A549 (cell line): ENCODE results near the gene PRTN3. TPM values are rescaled to one million over a fixed set of nuclear protein-coding genes. Genes with fewer than 3 reads are reported as not detected.

ENCODE experiments used
- ATAC-seq, 2 experiments: fragments of 200-7000 bp in 1 of 2; fragments of >200 bp in 1 of 2; cut with Nextera tagmentation in 1 of 2; cut with Tn5 transposase in 1 of 2; 3 replicates each; pipeline versions ENCODE4 v1.8.0 to v1.9.1; 2018 to 2020; ENCODE audit warnings: mild to moderate bottlenecking in 1 of 2, moderate library complexity in 1 of 2
- CTCF ChIA-PET: fragments of 300-600 bp; sonication (Branson Sonifier 250); formaldehyde crosslinking; extraction: SDS; loops from one replicate; lab custom pipeline; 2021; ENCODE audit warnings: antibody characterized with exemption, inconsistent platforms; lab: Yijun Ruan, JAX
- POLR2A ChIA-PET: fragments of 350-600 bp; formaldehyde crosslinking; extraction: SDS; loops from one replicate; lab custom pipeline; 2021; ENCODE audit warnings: antibody characterized with exemption, inconsistent platforms; lab: Yijun Ruan, JAX
- DNase-seq, 2 experiments: peaks; one replicate each; pipeline versions ENCODE4 v3.0.0 to v3.0.0-alpha.2; 2011 to 2016; ENCODE audit warnings: low read depth in 1 of 2, low spot score in 1 of 2
- FAIRE-seq: peaks from 2 replicates; lab custom pipeline; 2011; peaks lifted over from hg19 to GRCh38; lab: Jason Lieb, UNC
- H3K27ac ChIP-seq, 2 experiments: fragments of >200 bp; sonication (Bioruptor Twin); formaldehyde crosslinking; 3 replicates each; pipeline ENCODE4 v1.5.1; 2016 to 2017
- H3K4me1 ChIP-seq: fragments of >200 bp; sonication (Bioruptor Twin); formaldehyde crosslinking; 3 replicates; pipeline ENCODE4 v1.6.1; 2016
- H3K4me2 ChIP-seq: fragments of >200 bp; sonication (Bioruptor Twin); formaldehyde crosslinking; 3 replicates; pipeline ENCODE4 v1.6.1; 2016
- H3K4me3 ChIP-seq: fragments of >200 bp; sonication (Bioruptor Twin); formaldehyde crosslinking; 3 replicates; pipeline ENCODE4 v1.5.1; 2016
- H3K9me3 ChIP-seq: fragments of >200 bp; sonication (Bioruptor Twin); formaldehyde crosslinking; 3 replicates; pipeline ENCODE4 v1.6.1; 2016
- BHLHE40 ChIP-seq: IDR thresholded peaks from 2 replicates; pipeline ENCODE4 v1.6.1; 2012; ENCODE audit warnings: low read depth, low read length, inconsistent platforms
- EHF ChIP-seq: fragments of 250-450 bp; sonication (Bioruptor Pico); IDR thresholded peaks from 2 replicates; pipeline ENCODE4 v1.5.0; 2020; ENCODE audit warnings: mild to moderate bottlenecking
- ESRRA ChIP-seq: fragments of 150-350 bp; IDR thresholded peaks from 2 replicates; pipeline ENCODE4 v1.6.1; 2014; ENCODE audit warnings: mild to moderate bottlenecking, low read length, borderline replicate concordance
- FOSB ChIP-seq: fragments of 250-450 bp; sonication (Bioruptor Pico); IDR thresholded peaks from 2 replicates; pipeline ENCODE4 v1.5.0; 2020; ENCODE audit warnings: mild to moderate bottlenecking, moderate library complexity
- HOXB5 ChIP-seq: fragments of 250-450 bp; sonication (Bioruptor Pico); IDR thresholded peaks from 2 replicates; pipeline ENCODE4 v1.5.0; 2020; ENCODE audit warnings: mild to moderate bottlenecking, moderate library complexity
- JUNB ChIP-seq: fragments of >200 bp; sonication (Bioruptor Twin); formaldehyde crosslinking; IDR thresholded peaks from 2 replicates; pipeline ENCODE4 v1.6.1; 2016
- POLR2A ChIP-seq: IDR thresholded peaks from 2 replicates; pipeline ENCODE4 v1.6.1; 2012; ENCODE audit warnings: mild to moderate bottlenecking, low read length
- SREBF2 ChIP-seq: fragments of 450-650 bp; IDR thresholded peaks from 2 replicates; pipeline ENCODE4 v1.6.1; 2014; ENCODE audit warnings: mild to moderate bottlenecking, moderate library complexity
- TFCP2L1 ChIP-seq: fragments of 250-450 bp; sonication (Bioruptor Pico); IDR thresholded peaks from 2 replicates; pipeline ENCODE4 v1.5.0; 2021; ENCODE audit warnings: mild to moderate bottlenecking
- ZNF302 ChIP-seq: fragments of 250-450 bp; sonication (Bioruptor Pico); IDR thresholded peaks from 2 replicates; pipeline ENCODE4 v1.9.0; 2021; ENCODE audit warnings: inconsistent platforms, mild to moderate bottlenecking, moderate library complexity
- WGBS: methylation state at CpG from one replicate; pipeline ENCODE4 v1.1.6; 2017; ENCODE audit errors: missing lambda C conversion rate; 5-methylcytosine and 5-hydroxymethylcytosine counted together
- polyA plus RNA-seq, 4 experiments: library from polyadenylated mRNA; depleted of rRNA in 3 of 4; stranded (reverse); fragments of >200 nt; fragmentation: RNase III in 1 of 4; extraction: RNeasy Plus Mini Kit Qiagen cat#74134 plus additional on column Dnase treatment in 1 of 4; gene quantifications; 2 replicates in 3 of 4; 3 replicates in 1 of 4; pipeline ENCODE4 v1.2.3, GENCODE V29; 2011 to 2017
- TF ChIP-seq, protein P1 (sequence below): fragments of >200 bp; sonication (Bioruptor Twin); formaldehyde crosslinking; IDR thresholded peaks from 3 replicates; pipeline ENCODE4 v1.5.1; 2016
- TF ChIP-seq, protein P2 (sequence below): fragments of >200 bp; sonication (Bioruptor Twin); formaldehyde crosslinking; IDR thresholded peaks from 3 replicates; pipeline ENCODE4 v1.6.1; 2016
- TF ChIP-seq, protein P3 (sequence below): fragments of >200 bp; sonication (Bioruptor Twin); formaldehyde crosslinking; IDR thresholded peaks from 2 replicates; pipeline ENCODE4 v1.6.1; 2016
- TF ChIP-seq, protein P4 (sequence below): fragments of 150-350 bp; IDR thresholded peaks from 2 replicates; pipeline ENCODE4 v1.6.1; 2014; ENCODE audit warnings: low read depth, mild to moderate bottlenecking, low read length

PRTN3 gene
- polyA plus RNA-seq, 2 of the 4 experiments (the other 2 are of a cell fraction): 0.21 to 0.39 TPM

DNA sequence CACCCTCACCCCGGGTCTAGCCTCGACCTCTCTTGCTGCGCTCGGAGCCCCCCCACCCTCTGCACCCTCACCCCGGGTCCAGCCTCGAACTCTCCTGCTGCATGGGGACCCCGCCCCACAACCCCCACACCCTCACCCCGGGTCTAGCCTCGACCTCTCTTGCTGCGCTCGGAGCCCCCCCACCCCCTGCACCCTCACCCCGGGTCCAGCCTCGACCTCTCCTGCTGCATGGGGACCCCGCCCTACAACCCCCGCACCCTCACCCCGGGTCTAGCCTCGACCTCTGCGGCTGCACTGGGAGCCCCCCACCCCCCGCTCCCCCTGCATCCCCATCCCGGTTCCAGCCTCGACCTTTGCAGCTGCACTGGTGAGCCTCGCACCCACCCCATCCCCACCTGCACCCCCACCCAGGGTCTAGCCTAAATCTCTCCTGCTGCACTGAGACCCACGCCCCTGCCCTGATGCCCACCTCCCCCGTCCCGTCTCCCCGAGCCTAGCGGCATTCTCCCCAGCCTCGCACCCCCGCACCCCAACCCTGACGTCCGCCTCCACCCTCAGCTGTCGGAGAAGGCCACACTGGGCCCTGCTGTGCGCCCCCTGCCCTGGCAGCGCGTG, 20.4 kb downstream of the PRTN3 start (continued):
- TF ChIP-seq, protein P1, sequence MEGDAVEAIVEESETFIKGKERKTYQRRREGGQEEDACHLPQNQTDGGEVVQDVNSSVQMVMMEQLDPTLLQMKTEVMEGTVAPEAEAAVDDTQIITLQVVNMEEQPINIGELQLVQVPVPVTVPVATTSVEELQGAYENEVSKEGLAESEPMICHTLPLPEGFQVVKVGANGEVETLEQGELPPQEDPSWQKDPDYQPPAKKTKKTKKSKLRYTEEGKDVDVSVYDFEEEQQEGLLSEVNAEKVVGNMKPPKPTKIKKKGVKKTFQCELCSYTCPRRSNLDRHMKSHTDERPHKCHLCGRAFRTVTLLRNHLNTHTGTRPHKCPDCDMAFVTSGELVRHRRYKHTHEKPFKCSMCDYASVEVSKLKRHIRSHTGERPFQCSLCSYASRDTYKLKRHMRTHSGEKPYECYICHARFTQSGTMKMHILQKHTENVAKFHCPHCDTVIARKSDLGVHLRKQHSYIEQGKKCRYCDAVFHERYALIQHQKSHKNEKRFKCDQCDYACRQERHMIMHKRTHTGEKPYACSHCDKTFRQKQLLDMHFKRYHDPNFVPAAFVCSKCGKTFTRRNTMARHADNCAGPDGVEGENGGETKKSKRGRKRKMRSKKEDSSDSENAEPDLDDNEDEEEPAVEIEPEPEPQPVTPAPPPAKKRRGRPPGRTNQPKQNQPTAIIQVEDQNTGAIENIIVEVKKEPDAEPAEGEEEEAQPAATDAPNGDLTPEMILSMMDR: no peak
- TF ChIP-seq TFCP2L1: no peak

DNA sequence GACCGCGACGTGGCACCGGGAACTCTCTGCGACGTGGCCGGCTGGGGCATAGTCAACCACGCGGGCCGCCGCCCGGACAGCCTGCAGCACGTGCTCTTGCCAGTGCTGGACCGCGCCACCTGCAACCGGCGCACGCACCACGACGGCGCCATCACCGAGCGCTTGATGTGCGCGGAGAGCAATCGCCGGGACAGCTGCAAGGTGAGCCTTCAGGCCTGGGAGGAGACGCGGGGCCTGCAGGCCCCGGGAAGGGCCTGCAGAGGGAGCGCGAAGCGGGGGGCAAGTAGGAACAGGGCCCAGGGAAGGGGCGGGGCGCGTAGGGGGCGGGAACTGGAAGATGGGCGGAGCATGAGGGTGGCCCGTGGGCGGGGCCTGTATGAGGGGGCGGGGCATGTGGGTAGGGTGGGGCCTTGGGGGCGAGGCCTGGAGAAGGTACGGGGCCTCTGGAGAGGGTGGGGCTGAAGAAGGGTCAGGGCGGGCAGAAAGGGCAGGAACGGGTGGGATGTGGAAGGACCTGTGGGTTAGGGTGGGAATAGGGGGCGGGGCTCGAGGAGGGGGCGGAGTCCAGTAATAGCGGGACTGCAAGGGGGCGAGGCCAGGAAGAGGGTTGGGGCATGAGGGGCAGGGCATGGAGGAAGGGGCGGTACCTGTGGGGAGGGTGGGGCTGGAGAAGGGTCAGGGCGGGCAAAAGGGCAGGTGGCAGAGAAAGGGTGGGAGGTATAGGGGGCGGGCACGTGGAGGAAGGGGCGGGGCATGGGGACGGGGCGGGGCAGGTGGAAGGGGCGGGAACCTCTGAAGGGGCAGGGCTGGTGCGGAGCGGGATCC, 21.2 kb downstream of the PRTN3 start:
- TF ChIP-seq, protein P2, sequence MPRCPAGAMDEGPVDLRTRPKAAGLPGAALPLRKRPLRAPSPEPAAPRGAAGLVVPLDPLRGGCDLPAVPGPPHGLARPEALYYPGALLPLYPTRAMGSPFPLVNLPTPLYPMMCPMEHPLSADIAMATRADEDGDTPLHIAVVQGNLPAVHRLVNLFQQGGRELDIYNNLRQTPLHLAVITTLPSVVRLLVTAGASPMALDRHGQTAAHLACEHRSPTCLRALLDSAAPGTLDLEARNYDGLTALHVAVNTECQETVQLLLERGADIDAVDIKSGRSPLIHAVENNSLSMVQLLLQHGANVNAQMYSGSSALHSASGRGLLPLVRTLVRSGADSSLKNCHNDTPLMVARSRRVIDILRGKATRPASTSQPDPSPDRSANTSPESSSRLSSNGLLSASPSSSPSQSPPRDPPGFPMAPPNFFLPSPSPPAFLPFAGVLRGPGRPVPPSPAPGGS: no peak
- TF ChIP-seq HOXB5 (CRISPR knock-in tag) (no peak), ESRRA (no peak), FOSB (CRISPR knock-in tag) (no peak), EHF (CRISPR knock-in tag) (no peak), POLR2A (no peak), SREBF2 (no peak), JUNB (no peak)
- TF ChIP-seq, protein P3, sequence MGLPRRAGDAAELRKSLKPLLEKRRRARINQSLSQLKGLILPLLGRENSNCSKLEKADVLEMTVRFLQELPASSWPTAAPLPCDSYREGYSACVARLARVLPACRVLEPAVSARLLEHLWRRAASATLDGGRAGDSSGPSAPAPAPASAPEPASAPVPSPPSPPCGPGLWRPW: no peak
- ChIA-PET POLR2A (no interaction called here), CTCF (interaction anchor here (1.1 kb wide), 1 partner anchor 13 kb away, joined by 3 read pairs; no protein-coding TSS in a partner anchor)

DNA sequence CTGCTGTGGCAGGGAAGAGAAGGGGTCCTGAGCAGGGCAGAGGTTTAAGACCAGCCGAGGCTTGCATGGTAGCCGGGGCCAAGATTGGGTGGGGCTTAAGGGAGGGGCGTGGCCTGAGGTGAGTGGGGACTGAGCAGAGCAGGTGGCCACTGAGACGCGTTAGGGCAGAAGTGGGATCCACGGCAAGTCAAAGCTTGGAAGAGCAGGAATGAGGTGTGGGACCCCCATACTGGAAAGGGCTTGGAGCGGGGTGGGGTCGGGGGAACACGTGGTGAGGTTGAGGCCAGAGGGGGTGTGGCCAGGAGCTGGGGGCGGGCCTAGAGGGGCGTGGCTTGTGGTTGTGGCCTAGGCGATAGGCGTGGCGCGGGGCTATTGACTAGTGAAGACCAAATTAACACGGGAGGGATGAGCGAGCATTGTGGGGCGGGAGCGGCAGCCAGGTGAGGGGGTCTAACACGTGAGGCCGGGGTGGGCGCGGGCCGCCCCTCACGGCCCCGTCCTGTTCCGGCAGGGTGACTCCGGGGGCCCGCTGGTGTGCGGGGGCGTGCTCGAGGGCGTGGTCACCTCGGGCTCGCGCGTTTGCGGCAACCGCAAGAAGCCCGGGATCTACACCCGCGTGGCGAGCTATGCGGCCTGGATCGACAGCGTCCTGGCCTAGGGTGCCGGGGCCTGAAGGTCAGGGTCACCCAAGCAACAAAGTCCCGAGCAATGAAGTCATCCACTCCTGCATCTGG, 21.9 kb downstream of the PRTN3 start:
- DNase-seq (peak in 1 of 2 experiments; percentile 64), FAIRE-seq (no peak), ATAC-seq (peak in 1 of 2 experiments; percentile 7; a peak in 2 of 6 replicates)
- TF ChIP-seq, protein P2: no peak
- TF ChIP-seq, protein P4, sequence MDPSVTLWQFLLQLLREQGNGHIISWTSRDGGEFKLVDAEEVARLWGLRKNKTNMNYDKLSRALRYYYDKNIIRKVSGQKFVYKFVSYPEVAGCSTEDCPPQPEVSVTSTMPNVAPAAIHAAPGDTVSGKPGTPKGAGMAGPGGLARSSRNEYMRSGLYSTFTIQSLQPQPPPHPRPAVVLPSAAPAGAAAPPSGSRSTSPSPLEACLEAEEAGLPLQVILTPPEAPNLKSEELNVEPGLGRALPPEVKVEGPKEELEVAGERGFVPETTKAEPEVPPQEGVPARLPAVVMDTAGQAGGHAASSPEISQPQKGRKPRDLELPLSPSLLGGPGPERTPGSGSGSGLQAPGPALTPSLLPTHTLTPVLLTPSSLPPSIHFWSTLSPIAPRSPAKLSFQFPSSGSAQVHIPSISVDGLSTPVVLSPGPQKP: no peak
- no peak for TF ChIP-seq POLR2A
- TF ChIP-seq BHLHE40: no peak
- no peak for TF ChIP-seq ZNF302 (CRISPR knock-in tag)
- Histone ChIP-seq H3K4me2 (no peak overlapping the region), H3K4me3 (no peak overlapping the region), H3K9me3 (no peaks in the 10 kb centered on the region), H3K27ac (peak overlapping the region in 1 of 2 experiments; percentile 97; a peak in 1 of 6 replicates), H3K4me1 (peaks cover 19% of the 10 kb centered on the region)
- 90% methylated on average over 42 of the region's 48 CpGs for WGBS
- POLR2A ChIA-PET: no interaction called here
- CTCF ChIA-PET: interaction anchor here (1.1 kb wide), 1 partner anchor 13 kb away, joined by 3 read pairs; no protein-coding TSS in a partner anchor

More for the DNA sequence above, 21.2 kb downstream of the PRTN3 start:
- H3K27ac ChIP-seq: peak overlapping the region in 1 of 2 experiments; percentile 97; a peak in 4 of 6 replicates
- H3K4me3 ChIP-seq: peak overlapping the region; percentile 80; the same call in 1 of the 3 replicates
- 92% methylated on average over 15 of the region's 60 CpGs for WGBS
- DNase-seq (peak in 1 of 2 experiments; percentile 78), FAIRE-seq (no peak), ATAC-seq (peak; percentile 21 to 26; a peak in 4 of 6 replicates)
- peaks cover 19% of the 10 kb centered on the region for H3K4me1 ChIP-seq
- no peaks in the 10 kb centered on the region for H3K9me3 ChIP-seq
- H3K4me2 ChIP-seq: peak overlapping the region; percentile 76; the same call in 2 of the 3 replicates
